ENCODE measurements around the gene SPOUT1. TPM values are rescaled to one million over a fixed set of nuclear protein-coding genes. Genes with fewer than 3 reads are reported as not detected.

The SPOUT1 gene
- total and polyA plus RNA-seq, 10 donors, result 31.9 to 54.3 (median 40.1) TPM

GRCh38 chr9:128792978-128793686 lies 36.5 kb downstream of the SPOUT1 start:
- no peak overlapping the region for H3K27ac ChIP-seq
- no peaks in the 10 kb centered on the region for H3K27me3 ChIP-seq (replicated peaks in 1 of 7)
- H3K4me3 ChIP-seq, result no peak overlapping the region
- intact Hi-C loops (cut with DNase I; ENCODE audit: low total_unique reads), result no loop called here
- peaks cover 3 to 34% (median 15%) of the 10 kb centered on the region in 6 donors for H3K4me1 ChIP-seq
- 87 to 94% (median 88%) methylated on average over 6 to 8 of the region's 8 CpGs for WGBS, 5 donors
- DNase-seq, result no peak
- TF ChIP-seq POLR2AphosphoS5 (IDR thresholded peaks at IDR 0.05) (no peak), POLR2A (IDR thresholded peaks at IDR 0.05) (no peak), CTCF (IDR thresholded peaks at IDR 0.05 in 8 of 11, conservative IDR thresholded peaks at IDR 0.05 in 3 of 11) (no peak)
- no peaks in the 10 kb centered on the region for H3K9me3 ChIP-seq
- peaks cover 0 to 100% (median 70%) of the 10 kb centered on the region in 6 donors for H3K36me3 ChIP-seq

GRCh38 chr9:128792134-128792533 lies 37.5 kb downstream of the SPOUT1 start:
- Histone ChIP-seq H3K9me3 (no peaks in the 10 kb centered on the region), H3K27ac (no peak overlapping the region), H3K27me3 (replicated peaks in 1 of 7) (no peaks in the 10 kb centered on the region), H3K4me3 (no peak overlapping the region), H3K4me1 (peaks cover 9 to 44% (median 21%) of the 10 kb centered on the region in 6 donors), H3K36me3 (peaks cover 0 to 90% (median 60%) of the 10 kb centered on the region in 6 donors)
- WGBS, 5 donors, result 93 to 97% (median 95%) methylated on average over 9 of the region's 9 CpGs
- DNase-seq, result no peak
- intact Hi-C loops (cut with DNase I; ENCODE audit: low total_unique reads), result no loop called here
- TF ChIP-seq CTCF (IDR thresholded peaks at IDR 0.05 in 8 of 11, conservative IDR thresholded peaks at IDR 0.05 in 3 of 11), result no peak
- no peak for TF ChIP-seq POLR2A (IDR thresholded peaks at IDR 0.05)
- TF ChIP-seq POLR2AphosphoS5 (IDR thresholded peaks at IDR 0.05), result peak in 1 of 3 donors; percentile 19

GRCh38 chr9:128790536-128790935 lies 39.1 kb downstream of the SPOUT1 start:
- no peak overlapping the region for H3K27ac ChIP-seq
- peaks cover 0 to 74% (median 48%) of the 10 kb centered on the region in 6 donors for H3K36me3 ChIP-seq
- no peaks in the 10 kb centered on the region for H3K27me3 ChIP-seq (replicated peaks in 1 of 7)
- WGBS, 5 donors, result 78 to 95% (median 91%) methylated on average over 4 of the region's 4 CpGs; no CpG with 5 or more reads in 1 of the 5 donors
- no peaks in the 10 kb centered on the region for H3K9me3 ChIP-seq
- peaks cover 9 to 51% (median 26%) of the 10 kb centered on the region in 6 donors for H3K4me1 ChIP-seq
- no peak for DNase-seq
- H3K4me3 ChIP-seq, result no peak overlapping the region
- intact Hi-C loops (cut with DNase I; ENCODE audit: low total_unique reads), result no loop called here
- TF ChIP-seq POLR2AphosphoS5 (IDR thresholded peaks at IDR 0.05) (no peak), POLR2A (IDR thresholded peaks at IDR 0.05) (no peak)

GRCh38 chr9:128788445-128788844 lies 41.1 kb downstream of the SPOUT1 start:
- no peak for DNase-seq
- H3K4me3 ChIP-seq, result peak overlapping the region in 5 of 8 donors; percentile 91 to 99 (median 97)
- TF ChIP-seq POLR2A (IDR thresholded peaks at IDR 0.05), result no peak
- TF ChIP-seq CTCF (IDR thresholded peaks at IDR 0.05 in 8 of 11, conservative IDR thresholded peaks at IDR 0.05 in 3 of 11), result no peak
- TF ChIP-seq POLR2AphosphoS5 (IDR thresholded peaks at IDR 0.05), result no peak
- no peaks in the 10 kb centered on the region for H3K9me3 ChIP-seq
- H3K27me3 ChIP-seq (replicated peaks in 1 of 7), result no peaks in the 10 kb centered on the region
- peaks cover 0 to 53% (median 32%) of the 10 kb centered on the region in 6 donors for H3K36me3 ChIP-seq
- H3K27ac ChIP-seq, result peak overlapping the region in 4 of 8 donors; percentile 87 to 92 (median 92)
- WGBS, 5 donors, result 85 to 100% (median 90%) methylated on average over 1 of the region's 1 CpG
- intact Hi-C loops (cut with DNase I; ENCODE audit: low total_unique reads), result no loop called here
- peaks cover 9 to 55% (median 26%) of the 10 kb centered on the region in 6 donors for H3K4me1 ChIP-seq
